WTC11 (cell line): ENCODE results near the gene S100P. TPM values are rescaled to one million over a fixed set of nuclear protein-coding genes. Genes with fewer than 3 reads are reported as not detected.

Source experiments
- ATAC-seq: fragments of 200-7000 bp; cut with Tn5 transposase; 2 replicates; pipeline ENCODE4 v1.10.0; 2021; ENCODE audit warnings: mild to moderate bottlenecking, moderate library complexity
- Bru-seq: library from RNA; stranded (reverse); fragments of 400-500 nt; gene quantifications from one replicate; lab custom pipeline; 2021; lab: Mats Ljungman, UMichigan
- CTCF ChIA-PET: fragments of 300-600 bp; sonication (Branson Sonifier 250); formaldehyde crosslinking; loops from one replicate; lab custom pipeline; 2021; ENCODE audit warnings: antibody characterized with exemption; lab: Charles Lee
- POLR2A ChIA-PET: fragments of 350-600 bp; sonication (Branson Sonifier 250); formaldehyde crosslinking; loops from one replicate; lab custom pipeline; 2021; ENCODE audit warnings: antibody characterized with exemption; lab: Charles Lee
- DNase-seq: peaks from one replicate; pipeline ENCODE4 v3.0.0; 2021; ENCODE audit warnings: low spot score
- H3K27ac Mint-ChIP-seq: 2 replicates; pipeline ENCODE4 v1.8.0; 2021; ENCODE audit warnings: mixed read lengths
- H3K27me3 Mint-ChIP-seq: 2 replicates; pipeline ENCODE4 v1.8.0; 2021; ENCODE audit warnings: low read depth, mild to moderate bottlenecking, moderate library complexity, mixed read lengths
- H3K36me3 Mint-ChIP-seq: 2 replicates; pipeline ENCODE4 v1.8.0; 2021; ENCODE audit warnings: mixed read lengths
- H3K4me1 Mint-ChIP-seq: 2 replicates; pipeline ENCODE4 v1.8.0; 2022; ENCODE audit warnings: mixed read lengths
- H3K4me3 Mint-ChIP-seq: 2 replicates; pipeline ENCODE4 v1.8.0; 2021; ENCODE audit warnings: mild to moderate bottlenecking, moderate library complexity, mixed read lengths
- H3K9me3 Mint-ChIP-seq: 2 replicates; pipeline ENCODE4 v1.8.0; 2021; ENCODE audit warnings: mixed read lengths
- CREM ChIP-seq: sonication (generic); formaldehyde crosslinking; IDR thresholded peaks from 2 replicates; pipeline ENCODE4 v1.8.1; 2022; ENCODE audit warnings: mild to moderate bottlenecking, missing genetic modification reagents, moderate library complexity
- GABPB1 ChIP-seq: sonication (generic); formaldehyde crosslinking; IDR thresholded peaks from 2 replicates; pipeline ENCODE4 v1.8.1; 2023; ENCODE audit warnings: mild to moderate bottlenecking, missing genetic modification reagents
- IRF2 ChIP-seq: sonication (generic); formaldehyde crosslinking; IDR thresholded peaks from 2 replicates; pipeline ENCODE4 v1.8.0; 2022; ENCODE audit warnings: low read depth, missing genetic modification reagents, borderline replicate concordance
- NFATC4 ChIP-seq: fragments of 250-450 bp; sonication (Bioruptor Pico); IDR thresholded peaks from 2 replicates; pipeline ENCODE4 v1.9.0; 2021; ENCODE audit warnings: mild to moderate bottlenecking
- TCF7 ChIP-seq: sonication (generic); formaldehyde crosslinking; IDR thresholded peaks from 2 replicates; pipeline ENCODE4 v1.8.0; 2022; ENCODE audit warnings: mild to moderate bottlenecking, low read depth, missing genetic modification reagents, moderate library complexity
- long read RNA-seq, 3 experiments: library from RNA in 1 of 3; library from capped mRNA in 1 of 3; library from polyadenylated mRNA in 1 of 3; unstranded in 2 of 3; stranded (forward) in 1 of 3; transcript quantifications; one replicate each; pipeline ENCODE4 v2.0.0, GENCODE V29; 2021
- total RNA-seq: library from RNA; stranded (reverse); gene quantifications from 3 replicates; pipeline ENCODE4 v1.2.3, GENCODE V29; 2021
- TF ChIP-seq, protein P1 (sequence below): sonication (generic); formaldehyde crosslinking; IDR thresholded peaks from 2 replicates; pipeline ENCODE4 v1.8.1; 2023; ENCODE audit warnings: mild to moderate bottlenecking, missing genetic modification reagents, moderate library complexity
- TF ChIP-seq, protein P2 (sequence below): sonication (generic); formaldehyde crosslinking; IDR thresholded peaks from 2 replicates; pipeline ENCODE4 v1.8.1; 2022; ENCODE audit warnings: mild to moderate bottlenecking, missing genetic modification reagents, moderate library complexity, borderline replicate concordance
- TF ChIP-seq, protein P3 (sequence below): sonication (generic); formaldehyde crosslinking; IDR thresholded peaks from 2 replicates; pipeline ENCODE4 v1.8.0; 2022; ENCODE audit warnings: mild to moderate bottlenecking, missing genetic modification reagents
- TF ChIP-seq, protein P4 (sequence below): sonication (generic); formaldehyde crosslinking; IDR thresholded peaks from 2 replicates; pipeline ENCODE4 v1.8.1; 2022; ENCODE audit warnings: low read depth, mild to moderate bottlenecking, moderate library complexity, missing genetic modification reagents, borderline replicate concordance
- TF ChIP-seq, protein P5 (sequence below): fragments of 250-450 bp; sonication (Bioruptor Pico); IDR thresholded peaks from 2 replicates; pipeline ENCODE4 v1.9.0; 2021; ENCODE audit warnings: moderate library complexity, mild to moderate bottlenecking, inconsistent platforms, borderline replicate concordance
- TF ChIP-seq, protein P6 (sequence below): fragments of 200-600 bp; IDR thresholded peaks from 2 replicates; pipeline ENCODE4 v1.8.0; 2022; ENCODE audit warnings: antibody characterized with exemption
- TF ChIP-seq, protein P7 (sequence below): sonication (generic); formaldehyde crosslinking; IDR thresholded peaks from 2 replicates; pipeline ENCODE4 v1.8.1; 2022; ENCODE audit warnings: mild to moderate bottlenecking, moderate library complexity, missing genetic modification reagents
- TF ChIP-seq, protein P8 (sequence below): fragments of 250-450 bp; sonication (Bioruptor Pico); IDR thresholded peaks from 2 replicates; pipeline ENCODE4 v2.1.2; 2022; ENCODE audit warnings: mild to moderate bottlenecking, moderate library complexity
- TF ChIP-seq, protein P9 (sequence below): sonication (generic); formaldehyde crosslinking; IDR thresholded peaks from 2 replicates; pipeline ENCODE4 v1.8.1; 2022; ENCODE audit warnings: low read depth, missing genetic modification reagents, borderline replicate concordance

Gene S100P
- total RNA-seq, result 0.55 TPM in 1 of 3 replicates, not detected in the others
- Bru-seq, nascent RNA, result not detected
- long read RNA-seq, experiment 1, result 0 reads
- long read RNA-seq, experiment 2, result 0 reads
- long read RNA-seq, experiment 3, result 0 reads

DNA sequence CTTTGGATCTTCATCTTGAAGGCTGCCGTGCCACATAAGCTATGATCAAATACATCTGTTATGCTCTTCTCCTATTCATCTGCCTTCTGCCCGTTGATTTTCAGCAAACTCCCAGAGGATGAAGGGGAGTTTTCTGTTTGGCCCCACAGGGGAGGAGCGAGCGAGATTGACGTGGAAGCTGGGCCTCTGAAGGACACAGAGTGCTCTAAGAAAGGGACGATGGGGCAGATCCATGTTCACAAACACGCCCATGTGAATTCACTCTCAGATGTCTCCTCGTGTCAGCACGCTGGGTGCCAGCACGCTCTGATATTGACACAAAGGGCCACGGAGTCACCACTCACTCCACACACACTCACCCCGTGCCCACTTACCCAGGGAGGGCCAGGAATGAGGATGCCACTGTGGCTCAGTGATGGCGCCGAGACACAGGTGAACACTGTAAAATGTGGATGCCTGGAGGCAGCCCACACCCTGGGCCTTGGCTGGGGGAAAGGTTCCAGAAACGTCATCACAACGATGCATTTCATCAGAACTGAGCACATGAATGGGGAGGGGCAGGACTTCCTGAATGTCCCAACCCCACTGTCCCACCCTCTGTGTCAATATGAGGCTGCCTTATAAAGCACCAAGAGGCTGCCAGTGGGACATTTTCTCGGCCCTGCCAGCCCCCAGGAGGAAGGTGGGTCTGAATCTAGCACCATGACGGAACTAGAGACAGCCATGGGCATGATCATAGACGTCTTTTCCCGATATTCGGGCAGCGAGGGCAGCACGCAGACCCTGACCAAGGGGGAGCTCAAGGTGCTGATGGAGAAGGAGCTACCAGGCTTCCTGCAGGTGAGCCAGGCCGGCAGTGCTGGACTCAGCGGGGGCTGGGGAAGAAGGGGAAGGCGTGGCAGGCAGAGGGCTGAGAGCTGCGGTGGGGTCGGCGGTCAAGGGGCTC lies at the start of gene S100P:
Gene S100P (plus strand): TSS at position 648 of the 946 bp plus-strand sequence. CDS start 55 bp downstream, at position 703.
- ChIA-PET POLR2A (no interaction called here), CTCF (interaction anchor here (1.0 to 1.5 kb wide), 5 partner anchors 8 to 377 kb away, joined by 4 to 10 read pairs (median 6); no protein-coding TSS in a partner anchor)
- H3K27ac Mint-ChIP-seq, result peak within 1 kb of the TSS; percentile 68; the same call in 1 of the 2 replicates
- peaks cover 23% of the 10 kb centered on the region for H3K4me1 Mint-ChIP-seq
- no peaks in the 10 kb centered on the region for H3K36me3 Mint-ChIP-seq
- DNase-seq (no peak), ATAC-seq (no peak)
- no peak within 1 kb of the TSS for H3K4me3 Mint-ChIP-seq
- no peaks in the 10 kb centered on the region for H3K27me3 Mint-ChIP-seq
- H3K9me3 Mint-ChIP-seq, result no peaks in the 10 kb centered on the region
- TF ChIP-seq CREM (CRISPR knock-in tag), result no peak
- TF ChIP-seq GABPB1 (CRISPR knock-in tag), result peak; percentile 100
- TF ChIP-seq, all 79 proteins: peak for 1

DNA sequence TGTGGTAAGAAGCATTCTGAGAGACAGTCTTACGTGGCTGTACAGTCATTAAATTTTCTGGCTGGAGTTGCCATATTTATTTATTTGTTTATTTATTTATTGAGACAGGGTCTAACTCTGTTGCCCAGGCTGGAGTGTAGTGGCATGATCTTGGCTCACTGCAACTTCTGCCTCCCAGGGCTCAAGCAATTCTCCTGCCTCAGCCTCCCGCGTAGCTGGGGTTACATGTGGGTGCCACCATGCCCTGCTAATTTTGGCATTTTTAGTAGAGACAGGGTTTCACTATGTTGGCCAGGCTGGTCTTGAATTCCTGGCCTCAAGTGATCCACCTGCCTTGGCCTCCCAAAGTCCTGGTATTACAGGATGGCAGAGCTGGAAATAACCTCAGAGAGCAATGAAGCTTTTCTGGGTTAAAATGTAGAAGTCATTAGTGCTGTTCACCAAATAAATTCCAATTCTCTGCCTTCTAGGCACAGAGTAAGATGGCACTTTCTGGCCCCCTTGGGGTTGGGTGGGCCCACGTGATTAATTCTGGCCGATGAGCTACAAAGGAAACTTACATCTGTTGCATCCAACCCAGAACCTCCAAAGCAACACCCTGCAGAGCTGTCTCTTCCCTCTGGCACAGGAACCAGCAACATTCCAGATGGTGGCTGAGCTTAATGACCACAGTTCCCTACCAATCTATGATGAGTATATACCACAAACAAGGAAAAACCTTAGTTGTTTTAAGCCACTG lies 48.7 kb upstream of the S100P start:
- ATAC-seq, result no peak
- no peak overlapping the region for H3K4me3 Mint-ChIP-seq
- peaks cover 22% of the 10 kb centered on the region for H3K4me1 Mint-ChIP-seq
- POLR2A ChIA-PET, result no interaction called here
- no peak overlapping the region for H3K27ac Mint-ChIP-seq
- no peaks in the 10 kb centered on the region for H3K9me3 Mint-ChIP-seq
- no peak for TF ChIP-seq NFATC4 (CRISPR knock-in tag)
- TF ChIP-seq, protein P1, sequence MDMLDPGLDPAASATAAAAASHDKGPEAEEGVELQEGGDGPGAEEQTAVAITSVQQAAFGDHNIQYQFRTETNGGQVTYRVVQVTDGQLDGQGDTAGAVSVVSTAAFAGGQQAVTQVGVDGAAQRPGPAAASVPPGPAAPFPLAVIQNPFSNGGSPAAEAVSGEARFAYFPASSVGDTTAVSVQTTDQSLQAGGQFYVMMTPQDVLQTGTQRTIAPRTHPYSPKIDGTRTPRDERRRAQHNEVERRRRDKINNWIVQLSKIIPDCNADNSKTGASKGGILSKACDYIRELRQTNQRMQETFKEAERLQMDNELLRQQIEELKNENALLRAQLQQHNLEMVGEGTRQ (CRISPR knock-in tag), result peak; percentile 60
- TF ChIP-seq, all 79 proteins: peak for 1
- Mint-ChIP-seq H3K36me3 (peaks cover 26% of the 10 kb centered on the region), H3K27me3 (peaks cover 3% of the 10 kb centered on the region)
- no peak for DNase-seq
- CTCF ChIA-PET, result interaction anchor here (0.7 to 1.3 kb wide), 2 partner anchors 19 to 36 kb away, joined by 5 to 7 read pairs; no protein-coding TSS in a partner anchor

DNA sequence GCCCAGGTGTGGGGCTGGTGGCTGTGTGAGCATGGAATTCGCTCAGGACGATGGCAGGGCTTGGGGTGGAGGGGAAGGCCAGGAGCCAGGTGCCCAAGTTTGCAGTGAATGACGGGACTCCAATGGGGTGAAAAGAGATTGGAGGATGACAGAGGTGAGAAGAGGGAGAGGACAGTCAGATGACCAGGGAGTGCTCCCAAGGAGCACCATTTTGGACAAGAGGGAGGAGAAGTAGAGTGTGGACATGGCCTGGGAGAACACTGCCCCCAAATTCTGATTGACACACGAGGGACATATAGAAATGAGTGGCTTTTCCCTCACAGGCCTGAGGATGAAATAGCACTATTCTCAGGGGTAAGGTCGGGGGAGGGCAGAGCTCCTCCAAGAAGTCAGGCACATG lies 46.5 kb upstream of the S100P start:
- Mint-ChIP-seq H3K4me1 (peaks cover 11% of the 10 kb centered on the region), H3K9me3 (no peaks in the 10 kb centered on the region), H3K27me3 (peaks cover 3% of the 10 kb centered on the region), H3K4me3 (no peak overlapping the region), H3K27ac (peak overlapping the region; percentile 12; the same call in 1 of the 2 replicates), H3K36me3 (peaks cover 8% of the 10 kb centered on the region)
- DNase-seq (no peak), ATAC-seq (no peak)
- ChIA-PET POLR2A (no interaction called here), CTCF (interaction anchor here (1.2 kb wide), 1 partner anchor 17 kb away, joined by 4 read pairs; no protein-coding TSS in a partner anchor)
- no peak for TF ChIP-seq GABPB1 (CRISPR knock-in tag)
- TF ChIP-seq, protein P2, sequence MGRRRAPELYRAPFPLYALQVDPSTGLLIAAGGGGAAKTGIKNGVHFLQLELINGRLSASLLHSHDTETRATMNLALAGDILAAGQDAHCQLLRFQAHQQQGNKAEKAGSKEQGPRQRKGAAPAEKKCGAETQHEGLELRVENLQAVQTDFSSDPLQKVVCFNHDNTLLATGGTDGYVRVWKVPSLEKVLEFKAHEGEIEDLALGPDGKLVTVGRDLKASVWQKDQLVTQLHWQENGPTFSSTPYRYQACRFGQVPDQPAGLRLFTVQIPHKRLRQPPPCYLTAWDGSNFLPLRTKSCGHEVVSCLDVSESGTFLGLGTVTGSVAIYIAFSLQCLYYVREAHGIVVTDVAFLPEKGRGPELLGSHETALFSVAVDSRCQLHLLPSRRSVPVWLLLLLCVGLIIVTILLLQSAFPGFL, result no peak
- TF ChIP-seq, protein P3, sequence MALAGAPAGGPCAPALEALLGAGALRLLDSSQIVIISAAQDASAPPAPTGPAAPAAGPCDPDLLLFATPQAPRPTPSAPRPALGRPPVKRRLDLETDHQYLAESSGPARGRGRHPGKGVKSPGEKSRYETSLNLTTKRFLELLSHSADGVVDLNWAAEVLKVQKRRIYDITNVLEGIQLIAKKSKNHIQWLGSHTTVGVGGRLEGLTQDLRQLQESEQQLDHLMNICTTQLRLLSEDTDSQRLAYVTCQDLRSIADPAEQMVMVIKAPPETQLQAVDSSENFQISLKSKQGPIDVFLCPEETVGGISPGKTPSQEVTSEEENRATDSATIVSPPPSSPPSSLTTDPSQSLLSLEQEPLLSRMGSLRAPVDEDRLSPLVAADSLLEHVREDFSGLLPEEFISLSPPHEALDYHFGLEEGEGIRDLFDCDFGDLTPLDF, result no peak
- TF ChIP-seq, protein P4, sequence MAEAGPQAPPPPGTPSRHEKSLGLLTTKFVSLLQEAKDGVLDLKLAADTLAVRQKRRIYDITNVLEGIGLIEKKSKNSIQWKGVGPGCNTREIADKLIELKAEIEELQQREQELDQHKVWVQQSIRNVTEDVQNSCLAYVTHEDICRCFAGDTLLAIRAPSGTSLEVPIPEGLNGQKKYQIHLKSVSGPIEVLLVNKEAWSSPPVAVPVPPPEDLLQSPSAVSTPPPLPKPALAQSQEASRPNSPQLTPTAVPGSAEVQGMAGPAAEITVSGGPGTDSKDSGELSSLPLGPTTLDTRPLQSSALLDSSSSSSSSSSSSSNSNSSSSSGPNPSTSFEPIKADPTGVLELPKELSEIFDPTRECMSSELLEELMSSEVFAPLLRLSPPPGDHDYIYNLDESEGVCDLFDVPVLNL (CRISPR knock-in tag), result no peak
- TF ChIP-seq, protein P5, sequence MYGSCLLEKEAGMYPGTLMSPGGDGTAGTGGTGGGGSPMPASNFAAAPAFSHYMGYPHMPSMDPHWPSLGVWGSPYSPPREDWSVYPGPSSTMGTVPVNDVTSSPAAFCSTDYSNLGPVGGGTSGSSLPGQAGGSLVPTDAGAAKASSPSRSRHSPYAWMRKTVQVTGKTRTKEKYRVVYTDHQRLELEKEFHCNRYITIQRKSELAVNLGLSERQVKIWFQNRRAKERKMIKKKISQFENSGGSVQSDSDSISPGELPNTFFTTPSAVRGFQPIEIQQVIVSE (CRISPR knock-in tag), result no peak
- no peak for TF ChIP-seq CREM (CRISPR knock-in tag)
- TF ChIP-seq, protein P6, sequence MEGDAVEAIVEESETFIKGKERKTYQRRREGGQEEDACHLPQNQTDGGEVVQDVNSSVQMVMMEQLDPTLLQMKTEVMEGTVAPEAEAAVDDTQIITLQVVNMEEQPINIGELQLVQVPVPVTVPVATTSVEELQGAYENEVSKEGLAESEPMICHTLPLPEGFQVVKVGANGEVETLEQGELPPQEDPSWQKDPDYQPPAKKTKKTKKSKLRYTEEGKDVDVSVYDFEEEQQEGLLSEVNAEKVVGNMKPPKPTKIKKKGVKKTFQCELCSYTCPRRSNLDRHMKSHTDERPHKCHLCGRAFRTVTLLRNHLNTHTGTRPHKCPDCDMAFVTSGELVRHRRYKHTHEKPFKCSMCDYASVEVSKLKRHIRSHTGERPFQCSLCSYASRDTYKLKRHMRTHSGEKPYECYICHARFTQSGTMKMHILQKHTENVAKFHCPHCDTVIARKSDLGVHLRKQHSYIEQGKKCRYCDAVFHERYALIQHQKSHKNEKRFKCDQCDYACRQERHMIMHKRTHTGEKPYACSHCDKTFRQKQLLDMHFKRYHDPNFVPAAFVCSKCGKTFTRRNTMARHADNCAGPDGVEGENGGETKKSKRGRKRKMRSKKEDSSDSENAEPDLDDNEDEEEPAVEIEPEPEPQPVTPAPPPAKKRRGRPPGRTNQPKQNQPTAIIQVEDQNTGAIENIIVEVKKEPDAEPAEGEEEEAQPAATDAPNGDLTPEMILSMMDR, result no peak
- TF ChIP-seq, protein P7, sequence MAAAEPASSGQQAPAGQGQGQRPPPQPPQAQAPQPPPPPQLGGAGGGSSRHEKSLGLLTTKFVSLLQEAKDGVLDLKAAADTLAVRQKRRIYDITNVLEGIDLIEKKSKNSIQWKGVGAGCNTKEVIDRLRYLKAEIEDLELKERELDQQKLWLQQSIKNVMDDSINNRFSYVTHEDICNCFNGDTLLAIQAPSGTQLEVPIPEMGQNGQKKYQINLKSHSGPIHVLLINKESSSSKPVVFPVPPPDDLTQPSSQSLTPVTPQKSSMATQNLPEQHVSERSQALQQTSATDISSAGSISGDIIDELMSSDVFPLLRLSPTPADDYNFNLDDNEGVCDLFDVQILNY (CRISPR knock-in tag), result no peak
- no peak for TF ChIP-seq IRF2 (CRISPR knock-in tag)
- TF ChIP-seq, protein P8, sequence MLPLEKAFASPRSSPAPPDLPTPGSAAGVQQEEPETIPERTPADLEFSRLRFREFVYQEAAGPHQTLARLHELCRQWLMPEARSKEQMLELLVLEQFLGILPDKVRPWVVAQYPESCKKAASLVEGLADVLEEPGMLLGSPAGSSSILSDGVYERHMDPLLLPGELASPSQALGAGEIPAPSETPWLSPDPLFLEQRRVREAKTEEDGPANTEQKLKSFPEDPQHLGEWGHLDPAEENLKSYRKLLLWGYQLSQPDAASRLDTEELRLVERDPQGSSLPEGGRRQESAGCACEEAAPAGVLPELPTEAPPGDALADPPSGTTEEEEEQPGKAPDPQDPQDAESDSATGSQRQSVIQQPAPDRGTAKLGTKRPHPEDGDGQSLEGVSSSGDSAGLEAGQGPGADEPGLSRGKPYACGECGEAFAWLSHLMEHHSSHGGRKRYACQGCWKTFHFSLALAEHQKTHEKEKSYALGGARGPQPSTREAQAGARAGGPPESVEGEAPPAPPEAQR, result no peak
- TF ChIP-seq TCF7, result no peak
- TF ChIP-seq, protein P9, sequence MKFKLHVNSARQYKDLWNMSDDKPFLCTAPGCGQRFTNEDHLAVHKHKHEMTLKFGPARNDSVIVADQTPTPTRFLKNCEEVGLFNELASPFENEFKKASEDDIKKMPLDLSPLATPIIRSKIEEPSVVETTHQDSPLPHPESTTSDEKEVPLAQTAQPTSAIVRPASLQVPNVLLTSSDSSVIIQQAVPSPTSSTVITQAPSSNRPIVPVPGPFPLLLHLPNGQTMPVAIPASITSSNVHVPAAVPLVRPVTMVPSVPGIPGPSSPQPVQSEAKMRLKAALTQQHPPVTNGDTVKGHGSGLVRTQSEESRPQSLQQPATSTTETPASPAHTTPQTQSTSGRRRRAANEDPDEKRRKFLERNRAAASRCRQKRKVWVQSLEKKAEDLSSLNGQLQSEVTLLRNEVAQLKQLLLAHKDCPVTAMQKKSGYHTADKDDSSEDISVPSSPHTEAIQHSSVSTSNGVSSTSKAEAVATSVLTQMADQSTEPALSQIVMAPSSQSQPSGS (CRISPR knock-in tag), result no peak
